ENCODE measurements around the gene CTSW.

CTSW gene

GRCh38 chr11:65906602-65907001, 27.0 kb downstream of the CTSW start:
- DNase-seq, result no peak

- no peak for DNase-seq
These were observed 28.2 kb downstream of the CTSW start for GRCh38 chr11:65907878-65908277.

- no peak for DNase-seq
These were observed 32.3 kb downstream of the CTSW start for GRCh38 chr11:65911682-65912568.

DNA sequence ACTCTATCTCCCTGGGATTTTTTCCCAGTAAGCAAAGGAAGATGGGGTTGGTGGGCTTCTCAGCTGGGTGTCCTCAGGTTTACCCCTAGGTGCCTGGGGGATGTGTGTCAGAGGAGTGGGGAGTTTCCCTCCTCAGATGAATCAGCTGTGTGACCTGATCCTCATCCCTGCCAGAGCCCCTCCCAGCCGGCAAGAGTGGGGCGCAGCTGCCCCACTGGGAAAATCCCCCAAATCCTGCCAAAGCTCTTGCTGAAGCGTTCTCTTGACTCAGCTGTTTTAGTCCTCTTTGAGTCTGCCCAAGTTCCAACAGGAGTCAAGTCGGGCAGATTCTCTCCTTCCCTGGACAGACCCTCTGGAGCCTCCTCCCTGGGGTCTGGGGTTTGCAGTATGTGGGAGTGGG, 33.2 kb downstream of the CTSW start:
- no peak for DNase-seq

DNA sequence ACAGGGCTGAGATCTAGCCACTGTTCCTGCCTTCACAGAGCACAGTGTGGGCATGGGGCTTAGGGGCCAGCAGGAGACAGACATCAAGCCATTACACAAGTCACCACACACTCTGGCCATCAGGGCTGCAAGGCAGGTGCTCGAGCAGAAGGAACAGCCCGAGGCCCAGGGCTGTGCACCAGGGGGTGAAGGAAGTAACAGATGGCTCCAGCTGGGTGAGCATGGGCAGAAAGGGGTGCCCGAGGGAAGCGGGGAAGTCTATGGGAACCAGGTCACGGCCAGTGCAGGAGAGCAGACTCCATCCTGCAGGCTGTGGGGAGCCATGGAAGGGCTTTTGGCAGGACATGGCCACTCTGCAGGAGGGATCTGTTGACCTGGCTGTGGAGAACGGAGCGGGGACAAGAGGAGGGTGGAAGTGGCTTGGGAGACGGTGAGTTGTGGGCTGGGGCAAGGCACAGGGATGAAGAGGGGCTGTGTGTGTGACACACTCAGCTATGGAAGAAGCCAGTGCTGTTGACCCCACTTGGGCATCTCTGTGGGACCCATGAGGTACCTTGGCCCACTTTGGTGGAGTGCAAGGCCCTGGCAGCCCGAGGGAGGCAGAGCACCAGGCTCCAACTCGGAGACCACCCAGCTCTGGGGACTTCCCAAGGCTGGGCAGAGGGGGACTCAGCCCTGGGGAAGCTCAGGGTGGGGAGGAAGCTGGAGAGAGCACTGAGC, 35.6 kb downstream of the CTSW start:
- DNase-seq, result no peak

DNA sequence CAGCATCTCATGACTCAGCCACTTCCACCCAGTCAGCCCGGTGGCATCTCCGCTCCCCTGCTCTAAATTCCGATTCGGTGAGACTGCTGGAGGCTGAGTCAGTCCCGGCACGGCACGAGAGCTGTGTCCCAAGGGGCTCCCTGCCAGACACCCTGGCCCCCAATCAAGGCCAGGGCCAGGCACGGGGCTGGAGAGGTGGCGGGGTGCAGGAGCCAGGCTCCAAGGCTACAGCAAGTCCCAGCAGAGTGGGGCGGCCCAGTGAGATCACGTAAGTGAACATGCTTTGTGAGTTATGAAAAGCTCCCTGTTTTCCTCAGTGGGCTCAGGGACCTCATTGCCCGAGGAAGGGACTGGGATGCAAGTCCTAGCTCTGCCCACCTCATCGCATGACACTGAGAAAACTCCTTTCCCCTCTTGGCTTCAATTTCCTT, 36.2 kb downstream of the CTSW start:
- DNase-seq, result peak; percentile 52 to 86

DNA sequence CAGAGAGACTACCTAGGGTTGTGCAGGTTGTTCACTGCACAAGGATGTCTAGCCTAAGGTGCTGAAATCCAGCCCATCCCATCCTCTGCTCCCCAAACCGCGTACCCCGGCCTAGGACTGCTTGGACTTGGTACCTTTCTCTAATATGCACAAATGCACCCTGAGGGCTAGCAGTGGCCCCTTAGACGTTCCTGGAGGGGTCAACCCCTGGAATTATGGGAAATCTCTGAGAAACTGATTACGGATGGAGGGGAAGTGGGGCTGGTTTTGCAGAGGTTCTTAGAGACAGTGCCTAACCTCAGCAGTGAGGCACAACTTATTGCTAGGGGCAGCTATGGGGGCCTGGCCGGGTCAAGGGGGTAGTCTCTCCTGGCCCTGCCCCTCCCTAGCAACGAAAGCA, 36.8 kb downstream of the CTSW start:
- no peak for DNase-seq

GRCh38 chr11:65917077-65917433, 37.4 kb downstream of the CTSW start:
- no peak for DNase-seq

DNA sequence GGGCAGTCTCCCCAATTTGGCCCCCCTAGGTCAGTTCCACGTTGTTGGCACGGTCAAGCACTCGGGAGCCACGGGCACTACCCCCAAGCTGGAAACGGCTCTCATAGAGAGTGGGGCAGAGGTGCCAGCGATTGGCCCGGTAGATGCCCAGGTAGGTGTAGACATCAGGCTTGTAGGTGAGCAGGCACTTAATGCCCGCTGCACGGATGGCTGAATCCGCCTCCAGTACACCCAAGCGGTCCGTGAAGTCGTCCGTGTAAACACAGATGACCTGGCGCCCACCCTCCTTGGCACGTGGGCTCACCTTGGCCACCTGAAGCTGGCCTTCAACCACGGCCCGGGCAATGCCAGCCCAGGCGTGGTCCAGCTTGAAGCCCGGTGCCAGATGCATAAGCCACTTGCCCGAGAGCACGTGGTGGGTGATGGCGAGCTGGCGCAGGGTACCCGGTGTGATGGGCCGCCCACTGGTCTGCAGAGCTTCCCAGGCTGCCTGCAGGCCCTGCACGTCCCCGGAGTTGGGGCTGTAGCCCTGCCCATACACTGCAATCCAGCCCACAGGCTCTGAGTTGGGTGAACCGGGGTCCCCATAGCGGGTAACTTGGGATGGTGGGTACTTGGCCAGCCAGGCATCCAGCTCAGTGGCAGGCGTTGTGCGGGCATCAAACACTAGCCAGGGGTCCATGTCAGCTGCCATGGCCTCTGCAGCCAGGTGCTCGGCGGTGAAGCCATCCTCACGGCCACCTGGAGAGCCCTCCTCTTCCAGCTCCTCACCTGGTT, 38.0 kb downstream of the CTSW start:
- no peak for DNase-seq

DNA sequence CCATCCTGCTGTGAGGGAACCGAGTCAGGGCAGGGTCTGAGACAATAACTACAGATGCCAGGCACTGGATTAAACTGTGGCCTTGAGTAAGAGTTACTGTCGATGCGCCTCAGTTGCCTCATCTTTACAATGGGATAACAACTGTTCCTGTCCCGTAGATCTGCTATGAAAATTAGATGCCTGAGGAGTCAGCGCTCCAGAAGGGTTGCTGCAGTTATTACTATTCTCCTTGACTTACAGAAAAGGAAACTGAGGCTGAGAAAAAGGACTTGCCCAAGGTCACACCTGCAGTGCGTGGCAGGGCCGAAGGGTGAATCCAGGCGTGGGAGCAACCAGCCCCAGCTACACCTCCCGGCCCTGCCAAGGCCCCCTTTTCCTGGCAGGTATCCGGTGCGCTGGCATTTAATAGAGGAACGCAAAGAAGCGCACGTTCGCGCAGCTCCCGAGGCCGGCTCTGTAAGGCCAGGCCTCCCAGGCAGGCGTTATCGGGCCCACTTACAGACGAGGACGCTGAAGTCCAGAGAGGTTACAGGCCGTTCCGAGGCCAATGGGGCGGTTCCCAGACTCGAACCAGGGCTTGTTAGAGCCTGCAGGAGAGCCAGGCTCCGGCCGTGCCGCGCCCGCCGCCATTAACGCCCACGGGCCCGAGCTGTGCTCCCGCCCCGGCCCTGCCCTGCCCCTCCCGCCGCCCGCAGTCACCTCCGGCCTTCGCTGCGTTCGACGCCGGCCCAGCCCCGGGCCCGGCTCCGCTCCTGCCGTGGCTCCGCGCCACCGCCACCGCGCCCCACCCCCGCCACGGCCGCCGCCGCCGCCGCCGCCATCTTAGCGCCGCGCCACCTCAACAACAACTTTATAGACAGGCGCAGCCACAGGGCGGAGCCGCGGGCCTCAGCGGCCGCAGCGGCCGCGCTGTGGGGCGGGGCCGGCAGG, 38.8 kb downstream of the CTSW start, which contains the start of gene C11orf68:
Gene C11orf68, minus strand, starts transcription at position 852 of the 930 bp plus-strand sequence. Its CDS starts 31 bp downstream, at position 821.
- no peak for DNase-seq

DNA sequence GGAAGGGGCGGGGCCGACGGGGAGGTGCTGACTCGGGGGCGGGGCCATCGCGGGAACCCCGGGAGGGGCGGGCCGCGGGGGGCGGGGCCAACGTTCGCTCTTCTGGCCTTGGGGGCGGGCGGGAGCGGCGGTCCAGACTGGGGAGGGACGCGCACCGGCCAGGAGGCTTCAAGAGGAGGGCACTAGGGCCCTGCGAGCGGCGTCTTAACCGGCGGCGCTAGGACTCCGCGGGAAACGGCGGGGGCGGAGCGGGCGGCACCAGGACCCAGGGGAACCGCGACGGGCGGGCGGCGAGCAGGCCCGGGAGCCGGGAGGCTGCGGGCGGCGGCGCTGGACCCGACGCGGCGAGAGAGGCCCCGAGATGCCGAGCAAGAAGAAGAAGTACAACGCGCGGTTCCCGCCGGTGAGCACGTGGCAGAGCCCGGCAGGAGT, 39.5 kb downstream of the CTSW start, which contains the start of gene DRAP1:
Gene DRAP1, plus strand, starts transcription at position 286 of the 432 bp plus-strand sequence. Its CDS starts 76 bp downstream, at position 362.
- peak; percentile 94 to 97 for DNase-seq

DNA sequence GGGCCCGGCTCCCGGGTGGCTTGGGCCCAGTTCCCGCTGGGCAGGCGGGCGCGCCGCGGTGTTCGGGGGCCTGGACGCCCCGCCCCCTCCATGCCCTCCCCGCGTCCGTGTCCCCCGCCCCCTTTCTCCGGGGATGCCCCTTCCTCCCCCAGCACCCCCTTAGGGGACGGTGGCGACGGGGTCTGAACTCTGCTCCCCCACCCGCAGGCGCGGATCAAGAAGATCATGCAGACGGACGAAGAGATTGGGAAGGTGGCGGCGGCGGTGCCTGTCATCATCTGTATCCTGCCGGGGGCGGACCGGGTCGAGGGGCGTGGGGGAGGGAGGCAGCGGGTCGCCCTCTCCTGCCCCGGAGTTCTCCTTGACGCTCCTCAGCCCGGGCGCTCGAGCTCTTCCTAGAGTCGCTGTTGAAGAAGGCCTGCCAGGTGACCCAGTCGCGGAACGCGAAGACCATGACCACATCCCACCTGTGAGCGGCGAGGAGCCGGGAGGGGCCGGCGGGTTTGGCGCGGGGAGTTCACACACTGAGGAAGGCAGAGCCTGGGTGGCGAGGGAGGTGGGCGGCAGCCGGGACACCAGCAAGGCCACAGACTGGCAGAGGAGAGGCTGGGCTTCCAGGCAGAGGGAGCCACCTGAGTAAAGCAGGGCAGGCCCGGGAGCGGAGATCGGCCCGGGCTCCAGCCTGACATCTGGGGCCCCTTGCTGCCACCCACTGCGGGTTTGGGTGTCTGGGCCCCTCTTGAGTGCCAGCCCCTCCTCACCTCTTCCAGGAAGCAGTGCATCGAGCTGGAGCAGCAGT, 40.1 kb downstream of the CTSW start:
- peak in 1 of 2 donors; percentile 25 for DNase-seq

GRCh38 chr11:65920372-65920802, 40.8 kb downstream of the CTSW start:
- DNase-seq, result no peak

DNA sequence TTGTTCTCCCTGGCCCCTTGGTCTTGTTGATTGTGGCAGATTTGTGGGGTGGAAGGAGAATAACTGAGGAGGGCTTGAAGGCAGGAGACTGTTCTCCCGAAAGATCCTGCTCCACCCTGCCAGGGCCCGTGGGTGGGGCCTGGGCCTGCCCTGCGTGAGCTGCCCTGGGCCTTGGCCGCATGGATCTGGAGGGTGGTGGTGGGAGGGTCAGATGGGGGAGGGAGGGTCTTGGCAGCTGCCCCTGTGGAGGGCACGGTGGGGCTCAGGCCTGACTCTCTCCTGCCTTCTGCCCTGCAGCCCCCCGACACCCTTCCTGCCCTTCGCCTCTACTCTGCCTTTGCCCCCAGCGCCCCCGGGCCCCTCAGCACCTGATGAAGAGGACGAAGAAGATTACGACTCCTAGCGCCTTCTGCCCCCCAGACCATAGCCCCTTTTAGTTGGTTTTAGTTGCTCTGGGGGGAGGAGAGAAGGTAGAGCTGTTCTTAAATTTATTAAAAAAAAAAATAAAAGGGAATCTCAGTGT, 41.5 kb downstream of the CTSW start:
- DNase-seq, result no peak

DNA sequence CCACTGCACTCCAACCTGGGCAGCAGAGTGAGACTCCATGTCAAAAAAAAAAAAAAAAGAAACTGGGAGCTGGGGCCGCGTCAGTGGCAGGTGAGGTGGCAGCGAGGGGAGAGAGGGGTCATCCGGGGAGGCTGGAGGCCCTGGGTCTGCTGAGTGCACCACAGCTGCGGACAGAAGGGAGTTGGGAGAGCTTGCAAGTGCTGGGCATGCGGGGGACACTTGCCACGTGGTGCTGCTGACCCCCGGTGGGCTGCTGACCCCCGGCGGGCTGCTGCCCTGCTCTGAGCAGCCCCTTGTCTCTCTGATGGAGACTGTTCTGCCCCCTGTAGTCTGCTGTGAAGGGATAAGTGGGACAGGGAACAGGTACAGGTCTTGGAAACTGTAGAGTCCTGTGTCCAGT, 42.2 kb downstream of the CTSW start:
- DNase-seq, result no peak

DNA sequence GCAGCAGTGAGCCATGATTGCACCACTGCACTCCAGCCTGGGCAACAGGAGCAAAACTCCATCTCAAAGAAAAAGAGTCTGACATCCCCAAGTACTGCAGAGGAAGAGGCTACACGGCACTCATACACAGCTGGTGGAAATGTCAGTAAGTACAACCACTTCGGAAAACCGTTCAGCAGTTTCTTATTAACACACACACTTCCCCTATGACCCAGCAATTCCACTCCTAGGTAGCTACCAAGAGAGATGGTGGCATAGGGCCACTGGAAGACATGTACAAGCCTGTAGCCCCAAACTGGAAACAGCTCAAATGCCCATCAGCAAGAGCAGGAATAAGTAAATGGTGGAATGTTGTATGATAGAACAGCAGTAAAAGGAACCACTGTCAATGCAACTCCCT, 42.9 kb downstream of the CTSW start:
- no peak for DNase-seq

- no peak for DNase-seq
These were observed 45.8 kb downstream of the CTSW start for GRCh38 chr11:65925397-65925796.

DNA sequence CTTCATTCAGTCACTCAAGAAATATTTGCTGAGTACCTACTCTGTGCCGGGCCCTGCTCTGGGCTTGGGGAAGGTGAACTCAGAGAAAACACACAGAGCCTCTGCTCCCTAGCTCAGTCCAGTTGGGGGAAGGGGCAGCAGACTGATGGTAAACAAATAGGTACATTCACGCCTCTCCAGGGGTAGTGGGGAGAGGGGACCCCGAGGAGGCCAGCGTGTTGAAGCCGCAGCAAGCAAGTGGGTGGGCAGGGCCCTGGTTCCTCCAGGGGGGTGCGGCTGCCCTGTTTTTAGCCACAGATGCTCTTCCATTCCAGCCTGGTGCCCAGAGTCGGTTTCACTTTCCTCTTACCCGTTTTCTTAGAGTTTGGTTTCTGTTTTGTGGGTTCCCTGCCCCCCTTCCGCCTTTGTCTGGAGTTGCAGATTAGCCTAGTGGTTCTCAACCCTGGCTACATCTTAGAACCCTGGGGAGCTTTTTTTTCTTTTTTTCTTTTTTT, 48.3 kb downstream of the CTSW start:
- peak; percentile 24 to 98 for DNase-seq

GRCh38 chr11:65928667-65929066, 49.0 kb downstream of the CTSW start:
- DNase-seq, result no peak

- DNase-seq, result no peak
These were observed 52.3 kb downstream of the CTSW start for GRCh38 chr11:65931773-65932557.
